OCI-LY1 (cell line): ENCODE data around the gene KCTD13.

Experiments
- H2AFZ ChIP-seq: fragments of 200-600 bp; sonication (generic), shearing (Covaris generic); 2 replicates; pipeline ENCODE4 v1.6.0; 2014; ENCODE audit warnings: antibody characterized with exemption, mild to moderate bottlenecking, low read length
- H3F3A ChIP-seq: fragments of 200-600 bp; sonication (generic), shearing (Covaris generic); 2 replicates; pipeline ENCODE4 v1.6.0; 2014; ENCODE audit warnings: mild to moderate bottlenecking, antibody characterized with exemption, low read length, moderate library complexity; ENCODE audit not compliant: insufficient read depth
- H3K27ac ChIP-seq: fragments of 200-600 bp; sonication (generic); 2 replicates; pipeline ENCODE4 v1.5.1; 2014; ENCODE audit warnings: low read length, mixed run types, mild to moderate bottlenecking, low read depth; ENCODE audit not compliant: poor library complexity, severe bottlenecking
- H3K27me3 ChIP-seq: fragments of 200-600 bp; sonication (generic); 2 replicates; pipeline ENCODE4 v1.6.0; 2014; ENCODE audit warnings: antibody characterized with exemption, mild to moderate bottlenecking, low read length, moderate library complexity; ENCODE audit not compliant: insufficient read depth
- H3K36me3 ChIP-seq: fragments of 200-600 bp; sonication (generic); 2 replicates; pipeline ENCODE4 v1.6.1; 2014; ENCODE audit warnings: mild to moderate bottlenecking, antibody characterized with exemption, low read length, moderate library complexity, mixed read lengths; ENCODE audit not compliant: insufficient read depth
- H3K4me1 ChIP-seq: fragments of 200-600 bp; sonication (generic); 2 replicates; pipeline ENCODE4 v1.5.1; 2014; ENCODE audit warnings: mild to moderate bottlenecking, low read length, moderate library complexity; ENCODE audit not compliant: insufficient read depth, severe bottlenecking
- H3K4me2 ChIP-seq: fragments of 200-600 bp; sonication (generic), shearing (Covaris generic); 2 replicates; pipeline ENCODE4 v1.6.1; 2014; ENCODE audit warnings: low read length
- H3K4me3 ChIP-seq: fragments of 200-600 bp; sonication (generic); 2 replicates; pipeline ENCODE4 v1.5.1; 2014; ENCODE audit warnings: low read length, low read depth, mild to moderate bottlenecking, mixed read lengths; ENCODE audit not compliant: poor library complexity, severe bottlenecking
- H3K79me2 ChIP-seq: fragments of 200-600 bp; shearing (Covaris generic); 2 replicates; pipeline ENCODE4 v1.6.1; 2016; ENCODE audit warnings: mixed run types, low read length, mixed read lengths; ENCODE audit not compliant: insufficient read depth
- H3K9ac ChIP-seq: fragments of 200-600 bp; sonication (generic), shearing (Covaris generic); 2 replicates; pipeline ENCODE4 v1.6.1; 2014; ENCODE audit warnings: mild to moderate bottlenecking, low read length, mixed read lengths
- H3K9me2 ChIP-seq: fragments of 200-600 bp; sonication (generic), shearing (Covaris generic); 2 replicates; pipeline ENCODE4 v1.6.1; 2014; ENCODE audit warnings: low read depth, mild to moderate bottlenecking, low read length, mixed read lengths
- H3K9me3 ChIP-seq: fragments of 200-600 bp; shearing (Covaris generic); 2 replicates; pipeline ENCODE4 v1.6.1; 2014; ENCODE audit warnings: low read length, mixed read lengths
- H4K20me1 ChIP-seq: fragments of 200-600 bp; sonication (generic), shearing (Covaris generic); 2 replicates; pipeline ENCODE4 v1.6.0; 2016; ENCODE audit warnings: mild to moderate bottlenecking, low read length; ENCODE audit not compliant: insufficient read depth
- CTCF ChIP-seq: fragments of 200-600 bp; sonication (generic), shearing (Covaris generic); IDR thresholded peaks from 2 replicates; pipeline ENCODE4 v1.5.1; 2017; ENCODE audit warnings: mild to moderate bottlenecking, antibody characterized with exemption, low read length, moderate library complexity, mixed read lengths
- EZH2 ChIP-seq: fragments of 200-600 bp; sonication (generic), shearing (Covaris generic); IDR thresholded peaks from 2 replicates; pipeline ENCODE4 v1.8.0; 2017; ENCODE audit warnings: borderline replicate concordance, mixed run types, mild to moderate bottlenecking, antibody characterized with exemption, low read length, moderate library complexity, mixed read lengths

Gene KCTD13

GRCh38 chr16:29868396-29869009, 57.5 kb downstream of the KCTD13 start:
- no peak for TF ChIP-seq EZH2
- no peak for TF ChIP-seq CTCF

DNA sequence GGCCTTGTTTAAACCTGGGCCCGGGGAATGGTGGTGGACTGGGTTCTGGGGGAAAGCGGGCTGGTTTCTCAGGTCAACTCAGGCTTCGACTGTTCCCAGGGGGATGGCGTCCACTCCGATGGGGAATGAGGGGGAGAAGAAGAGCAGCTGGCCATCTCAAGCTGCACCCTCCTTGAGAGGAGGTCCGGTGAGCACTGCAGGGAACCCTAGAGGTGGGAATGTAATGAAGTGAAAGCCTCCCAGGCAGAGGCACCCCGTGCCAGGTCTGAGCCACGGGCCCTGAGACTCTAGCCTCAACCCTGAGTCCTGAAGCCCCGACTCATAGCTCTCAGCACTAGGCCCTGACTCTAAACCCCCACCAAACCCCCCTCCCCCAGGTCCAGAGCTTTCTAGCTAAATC, 61.8 kb downstream of the KCTD13 start:
- Histone ChIP-seq H3K4me2 (no peak overlapping the region), H3K36me3 (peaks cover 19% of the 10 kb centered on the region), H2AFZ (no peak overlapping the region), H3K4me3 (no peak overlapping the region), H3K9me3 (no peaks in the 10 kb centered on the region), H3K79me2 (no peaks in the 10 kb centered on the region), H3K27ac (no peak overlapping the region), H3F3A (no peaks in the 10 kb centered on the region), H3K4me1 (peaks cover 16% of the 10 kb centered on the region), H4K20me1 (no peaks in the 10 kb centered on the region), H3K9ac (no peak overlapping the region), H3K27me3 (0 out of 2 replicates have a peak, but pooled peaks cover 5% of the 10 kb centered on the region), H3K9me2 (no peaks in the 10 kb centered on the region)
- TF ChIP-seq EZH2, result no peak
- TF ChIP-seq CTCF, result no peak

More at GRCh38 chr16:29868396-29869009, 57.5 kb downstream of the KCTD13 start:
- Histone ChIP-seq H3K9ac (no peak overlapping the region), H3K36me3 (no peaks in the 10 kb centered on the region), H4K20me1 (no peaks in the 10 kb centered on the region), H3K4me1 (peaks cover 4% of the 10 kb centered on the region), H3K4me3 (no peak overlapping the region), H3K79me2 (no peaks in the 10 kb centered on the region), H3K9me3 (no peaks in the 10 kb centered on the region), H3K4me2 (no peak overlapping the region), H3K27ac (no peak overlapping the region), H3F3A (no peaks in the 10 kb centered on the region), H3K9me2 (no peaks in the 10 kb centered on the region), H2AFZ (no peak overlapping the region), H3K27me3 (0 out of 2 replicates have a peak, but pooled peaks cover 5% of the 10 kb centered on the region)

DNA sequence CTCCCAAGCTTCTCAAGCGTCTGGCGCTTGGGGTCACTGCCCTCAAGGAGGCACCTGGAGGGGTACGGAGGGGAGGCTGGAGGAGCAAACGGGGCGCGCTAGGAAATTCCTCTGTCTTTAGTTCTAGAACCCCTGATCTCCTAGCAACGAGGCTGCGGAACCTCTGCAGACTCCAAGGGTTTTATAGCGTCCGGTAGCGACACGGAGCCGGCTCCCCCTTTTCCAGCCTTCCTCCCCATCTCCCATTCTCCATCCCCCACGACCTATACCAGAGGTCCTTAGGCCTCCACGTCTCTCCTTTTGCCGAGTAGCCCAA, 62.4 kb downstream of the KCTD13 start:
- H4K20me1 ChIP-seq, result no peaks in the 10 kb centered on the region
- peak overlapping the region; percentile 17 for H3K4me3 ChIP-seq
- H3F3A ChIP-seq, result no peaks in the 10 kb centered on the region
- peak overlapping the region; percentile 28 for H3K4me2 ChIP-seq
- no peak overlapping the region for H3K9ac ChIP-seq
- H3K9me3 ChIP-seq, result no peaks in the 10 kb centered on the region
- H3K9me2 ChIP-seq, result no peaks in the 10 kb centered on the region
- TF ChIP-seq EZH2 (no peak), CTCF (no peak)
- H3K4me1 ChIP-seq, result peaks cover 16% of the 10 kb centered on the region
- 0 out of 2 replicates have a peak, but pooled peaks cover 5% of the 10 kb centered on the region for H3K27me3 ChIP-seq
- peaks cover 25% of the 10 kb centered on the region for H3K36me3 ChIP-seq
- H3K27ac ChIP-seq, result no peak overlapping the region
- no peaks in the 10 kb centered on the region for H3K79me2 ChIP-seq
- H2AFZ ChIP-seq, result no peak overlapping the region
